ENCODE measurements around the gene CNTNAP5. TPM values are rescaled to one million over a fixed set of nuclear protein-coding genes. Genes with fewer than 3 reads are reported as not detected.

CNTNAP5 gene
- total and polyA plus RNA-seq, 2 donors from 2014 or later, result 0.50 TPM; not detected in 1

- FAIRE-seq, result no peak
Measured at GRCh38 chr2:124658373-124658772, 633.3 kb downstream of the CNTNAP5 start.

GRCh38 chr2:124661558-124661957 is 636.5 kb downstream of the CNTNAP5 start:
- DNase-seq, result no peak
- no peaks in the 10 kb centered on the region for H3K27me3 ChIP-seq (ENCODE audit: control insufficient read depth, insufficient read depth, low read length)
- no peaks in the 10 kb centered on the region for H3K4me1 ChIP-seq (ENCODE audit: control insufficient read depth in 2 of 3, insufficient read depth in 2 of 3, low read depth in 1 of 3, low read length in 3 of 3)
- H3K36me3 ChIP-seq (ENCODE audit: control insufficient read depth in 2 of 3, insufficient read depth in 3 of 3, low read length in 3 of 3), result no peaks in the 10 kb centered on the region
- no peak overlapping the region for H3K27ac ChIP-seq (ENCODE audit: low read depth in 2 of 2, low read length in 2 of 2)
- no peak for TF ChIP-seq CTCF (IDR thresholded peaks at IDR 0.05; ENCODE audit: borderline replicate concordance, extremely low read depth, insufficient read depth)
- intact Hi-C loops (cut with DNase I), result no loop called here
- H3K9ac ChIP-seq (ENCODE audit: low read length in 3 of 3), result no peak overlapping the region
- H3K9me3 ChIP-seq (ENCODE audit: control insufficient read depth in 2 of 3, insufficient read depth in 1 of 3, low read length in 3 of 3), result no peaks in the 10 kb centered on the region
- no peak for FAIRE-seq
- no peak overlapping the region for H3K4me3 ChIP-seq (ENCODE audit: low read length in 3 of 3)

More at GRCh38 chr2:124658373-124658772, 633.3 kb downstream of the CNTNAP5 start:
- no peaks in the 10 kb centered on the region for H3K4me1 ChIP-seq (ENCODE audit: control insufficient read depth in 2 of 3, insufficient read depth in 2 of 3, low read depth in 1 of 3, low read length in 3 of 3)
- H3K9me3 ChIP-seq (ENCODE audit: control insufficient read depth in 2 of 3, insufficient read depth in 1 of 3, low read length in 3 of 3), result no peaks in the 10 kb centered on the region
- no peak overlapping the region for H3K27ac ChIP-seq (ENCODE audit: low read depth in 2 of 2, low read length in 2 of 2)
- no peak for TF ChIP-seq CTCF (IDR thresholded peaks at IDR 0.05; ENCODE audit: borderline replicate concordance, extremely low read depth, insufficient read depth)
- no peak overlapping the region for H3K4me3 ChIP-seq (ENCODE audit: low read length in 3 of 3)
- DNase-seq, result no peak
- H3K27me3 ChIP-seq (ENCODE audit: control insufficient read depth, insufficient read depth, low read length), result no peaks in the 10 kb centered on the region
- H3K36me3 ChIP-seq (ENCODE audit: control insufficient read depth in 2 of 3, insufficient read depth in 3 of 3, low read length in 3 of 3), result no peaks in the 10 kb centered on the region
- intact Hi-C loops (cut with DNase I), result no loop called here
- H3K9ac ChIP-seq (ENCODE audit: low read length in 3 of 3), result no peak overlapping the region

GRCh38 chr2:124662946-124663644 is 638.0 kb downstream of the CNTNAP5 start:
- DNase-seq, result no peak
- H3K27me3 ChIP-seq (ENCODE audit: control insufficient read depth, insufficient read depth, low read length), result no peaks in the 10 kb centered on the region
- no peak overlapping the region for H3K4me3 ChIP-seq (ENCODE audit: low read length in 3 of 3)
- no peak for TF ChIP-seq CTCF (IDR thresholded peaks at IDR 0.05; ENCODE audit: borderline replicate concordance, extremely low read depth, insufficient read depth)
- no peaks in the 10 kb centered on the region for H3K9me3 ChIP-seq (ENCODE audit: control insufficient read depth in 2 of 3, insufficient read depth in 1 of 3, low read length in 3 of 3)
- no peak overlapping the region for H3K27ac ChIP-seq (ENCODE audit: low read depth in 2 of 2, low read length in 2 of 2)
- intact Hi-C loops (cut with DNase I), result no loop called here
- no peaks in the 10 kb centered on the region for H3K4me1 ChIP-seq (ENCODE audit: control insufficient read depth in 2 of 3, insufficient read depth in 2 of 3, low read depth in 1 of 3, low read length in 3 of 3)
- no peaks in the 10 kb centered on the region for H3K36me3 ChIP-seq (ENCODE audit: control insufficient read depth in 2 of 3, insufficient read depth in 3 of 3, low read length in 3 of 3)
- no peak overlapping the region for H3K9ac ChIP-seq (ENCODE audit: low read length in 3 of 3)
- no peak for FAIRE-seq

GRCh38 chr2:124663645-124663997 is 638.5 kb downstream of the CNTNAP5 start:
- Histone ChIP-seq H3K36me3 (ENCODE audit: control insufficient read depth in 2 of 3, insufficient read depth in 3 of 3, low read length in 3 of 3) (no peaks in the 10 kb centered on the region), H3K9me3 (ENCODE audit: control insufficient read depth in 2 of 3, insufficient read depth in 1 of 3, low read length in 3 of 3) (no peaks in the 10 kb centered on the region), H3K27me3 (ENCODE audit: control insufficient read depth, insufficient read depth, low read length) (no peaks in the 10 kb centered on the region), H3K27ac (ENCODE audit: low read depth in 2 of 2, low read length in 2 of 2) (no peak overlapping the region), H3K4me1 (ENCODE audit: control insufficient read depth in 2 of 3, insufficient read depth in 2 of 3, low read depth in 1 of 3, low read length in 3 of 3) (no peaks in the 10 kb centered on the region), H3K4me3 (ENCODE audit: low read length in 3 of 3) (no peak overlapping the region), H3K9ac (ENCODE audit: low read length in 3 of 3) (no peak overlapping the region)
- DNase-seq (no peak), FAIRE-seq (no peak)
- intact Hi-C loops (cut with DNase I), result no loop called here
- no peak for TF ChIP-seq CTCF (IDR thresholded peaks at IDR 0.05; ENCODE audit: borderline replicate concordance, extremely low read depth, insufficient read depth)
